ENCODE measurements around the gene TRPM4. TPM values are rescaled to one million over a fixed set of nuclear protein-coding genes. Genes with fewer than 3 reads are reported as not detected.
"Not testable (repeated sequence)": the region's sequence is repeated elsewhere in the genome, so short reads cannot be mapped to it uniquely, and the experiment has no call there.

TRPM4 gene
- polyA plus RNA-seq, 3 donors: 8.5 to 45.9 (median 11.9) TPM

GRCh38 chr19:49210901-49211451, 53.4 kb downstream of the TRPM4 start:
- 49 to 88% (median 81%) methylated on average over 15 to 19 of the region's 19 CpGs for WGBS, 3 donors
- H3K27ac ChIP-seq (ENCODE audit: low read depth, low read length): no peak overlapping the region

GRCh38 chr19:49212016-49212701, 54.6 kb downstream of the TRPM4 start:
- no peak overlapping the region for H3K27ac ChIP-seq (ENCODE audit: low read depth, low read length)
- 50 to 64% (median 50%) methylated on average over 7 of the region's 7 CpGs for WGBS, 3 donors

- WGBS, 3 donors: 83 to 90% (median 85%) methylated on average over 13 of the region's 13 CpGs
- H3K27ac ChIP-seq (ENCODE audit: low read depth, low read length): no peak overlapping the region
These were observed 56.2 kb downstream of the TRPM4 start for GRCh38 chr19:49213791-49214190.

GRCh38 chr19:49214701-49215100, 57.1 kb downstream of the TRPM4 start:
- WGBS, 3 donors: 86 to 89% (median 87%) methylated on average over 9 of the region's 9 CpGs
- H3K27ac ChIP-seq (ENCODE audit: low read depth, low read length): no peak overlapping the region

- WGBS, 3 donors: 75 to 81% (median 77%) methylated on average over 10 of the region's 10 CpGs
- no peak overlapping the region for H3K27ac ChIP-seq (ENCODE audit: low read depth, low read length)
These were observed 58.5 kb downstream of the TRPM4 start for GRCh38 chr19:49216071-49216470.

- no peak overlapping the region for H3K27ac ChIP-seq (ENCODE audit: low read depth, low read length)
- WGBS, 3 donors: 78 to 90% (median 82%) methylated on average over 6 of the region's 6 CpGs
These were observed 59.8 kb downstream of the TRPM4 start for GRCh38 chr19:49217382-49217781.

- H3K27ac ChIP-seq (ENCODE audit: low read depth, low read length): no peak overlapping the region
- 74 to 84% (median 78%) methylated on average over 6 of the region's 6 CpGs for WGBS, 3 donors
These were observed 64.4 kb downstream of the TRPM4 start for GRCh38 chr19:49222011-49222410.

- no peak overlapping the region for H3K27ac ChIP-seq (ENCODE audit: low read depth, low read length)
- 80 to 92% (median 84%) methylated on average over 4 of the region's 4 CpGs for WGBS, 3 donors
These were observed 64.9 kb downstream of the TRPM4 start for GRCh38 chr19:49222528-49222927.

GRCh38 chr19:49223472-49223871, 65.9 kb downstream of the TRPM4 start:
- no peak overlapping the region for H3K27ac ChIP-seq (ENCODE audit: low read depth, low read length)
- WGBS, 3 donors: 80 to 82% (median 82%) methylated on average over 9 of the region's 9 CpGs

- not testable (repeated sequence) for H3K27ac ChIP-seq (ENCODE audit: low read depth, low read length)
- 86 to 92% (median 86%) methylated on average over 11 of the region's 11 CpGs for WGBS, 3 donors
These were observed 66.8 kb downstream of the TRPM4 start for GRCh38 chr19:49224441-49224840.

- WGBS, 3 donors: 27 to 43% (median 34%) methylated on average over 8 of the region's 8 CpGs
- no peak overlapping the region for H3K27ac ChIP-seq (ENCODE audit: low read depth, low read length)
These were observed 67.3 kb downstream of the TRPM4 start for GRCh38 chr19:49224879-49225278.

- WGBS, 3 donors: 84 to 89% (median 88%) methylated on average over 3 of the region's 3 CpGs
- H3K27ac ChIP-seq (ENCODE audit: low read depth, low read length): no peak overlapping the region
These were observed 71.8 kb downstream of the TRPM4 start for GRCh38 chr19:49229416-49229815.

- WGBS, 3 donors: 82 to 88% (median 83%) methylated on average over 7 of the region's 7 CpGs
- no peak overlapping the region for H3K27ac ChIP-seq (ENCODE audit: low read depth, low read length)
These were observed 73.8 kb downstream of the TRPM4 start for GRCh38 chr19:49231389-49231788.

GRCh38 chr19:49231804-49232203, 74.2 kb downstream of the TRPM4 start:
- H3K27ac ChIP-seq (ENCODE audit: low read depth, low read length): no peak overlapping the region
- 76 to 82% (median 82%) methylated on average over 9 of the region's 9 CpGs for WGBS, 3 donors

- no peak overlapping the region for H3K27ac ChIP-seq (ENCODE audit: low read depth, low read length)
- WGBS, 3 donors: 85 to 100% (median 85%) methylated on average over 1 of the region's 1 CpG
These were observed 75.6 kb downstream of the TRPM4 start for GRCh38 chr19:49233163-49233562.

- 86 to 87% (median 87%) methylated on average over 7 of the region's 7 CpGs for WGBS, 3 donors
- no peak overlapping the region for H3K27ac ChIP-seq (ENCODE audit: low read depth, low read length)
These were observed 84.2 kb downstream of the TRPM4 start for GRCh38 chr19:49241769-49242168.

- no peak overlapping the region for H3K27ac ChIP-seq (ENCODE audit: low read depth, low read length)
- 39 to 46% (median 46%) methylated on average over 6 of the region's 6 CpGs for WGBS, 3 donors
These were observed 85.5 kb downstream of the TRPM4 start for GRCh38 chr19:49243129-49243528.

GRCh38 chr19:49243726-49244125, 86.1 kb downstream of the TRPM4 start:
- no peak overlapping the region for H3K27ac ChIP-seq (ENCODE audit: low read depth, low read length)
- WGBS, 3 donors: 72 to 91% (median 87%) methylated on average over 11 of the region's 11 CpGs

GRCh38 chr19:49244256-49244655, 86.7 kb downstream of the TRPM4 start:
- no peak overlapping the region for H3K27ac ChIP-seq (ENCODE audit: low read depth, low read length)
- WGBS, 3 donors: 90 to 96% (median 93%) methylated on average over 9 of the region's 9 CpGs

- H3K27ac ChIP-seq (ENCODE audit: low read depth, low read length): no peak overlapping the region
- 37 to 75% (median 64%) methylated on average over 1 to 2 of the region's 2 CpGs for WGBS, 3 donors
These were observed 90.1 kb downstream of the TRPM4 start for GRCh38 chr19:49247676-49248075.

Measured in adipose tissue (tissue), 3 donors.